Parathyroid adenoma (tissue), 2 donors: Measurements from ENCODE around the gene C2orf42.
A peak's percentile ranks its signal among the peaks of the same experiment; 100 is the strongest.
"Not testable (repeated sequence)": the region's sequence is repeated elsewhere in the genome, so short reads cannot be mapped to it uniquely, and the experiment has no call there.

Experiments used
- H2AFZ ChIP-seq: fragments of 300-600 bp; sonication (generic); one replicate; pipeline ENCODE4 v1.7.0; 2017; ENCODE audit warnings: antibody characterized with exemption, mild to moderate bottlenecking
- H3K27ac ChIP-seq: fragments of 300-600 bp; sonication (generic); one replicate; pipeline ENCODE4 v1.7.0; 2017
- H3K27me3 ChIP-seq: fragments of 300-600 bp; sonication (generic); one replicate; pipeline ENCODE4 v1.7.0; 2017; ENCODE audit warnings: low read length; ENCODE audit not compliant: control insufficient read depth, insufficient read depth
- H3K36me3 ChIP-seq: fragments of 300-600 bp; sonication (generic); one replicate; pipeline ENCODE4 v1.7.0; 2017; ENCODE audit warnings: low read length; ENCODE audit not compliant: control insufficient read depth, insufficient read depth
- H3K4me1 ChIP-seq: fragments of 300-600 bp; sonication (generic); one replicate; pipeline ENCODE4 v1.7.0; 2017; ENCODE audit warnings: control low read depth
- H3K4me2 ChIP-seq: fragments of 300-600 bp; sonication (generic); one replicate; pipeline ENCODE4 v1.7.0; 2017; ENCODE audit warnings: low read length
- H3K4me3 ChIP-seq: fragments of 300-600 bp; sonication (generic); one replicate; pipeline ENCODE4 v1.7.0; 2017; ENCODE audit warnings: low read depth, low read length
- H3K79me2 ChIP-seq: fragments of 300-600 bp; sonication (generic); one replicate; pipeline ENCODE4 v1.7.0; 2017; ENCODE audit warnings: control low read depth
- H3K9ac ChIP-seq: fragments of 300-600 bp; sonication (generic); one replicate; pipeline ENCODE4 v1.7.0; 2017; ENCODE audit warnings: mild to moderate bottlenecking
- H3K9me3 ChIP-seq: fragments of 300-600 bp; sonication (generic); one replicate; pipeline ENCODE4 v1.7.0; 2017; ENCODE audit warnings: low read length; ENCODE audit not compliant: control insufficient read depth
- CTCF ChIP-seq: fragments of 300-600 bp; sonication (generic); IDR thresholded peaks from one replicate; pipeline ENCODE4 v1.7.0; 2017; ENCODE audit warnings: antibody characterized with exemption, mild to moderate bottlenecking
- donor health status: primary hyperparathyroidism.

Gene C2orf42

GRCh38 chr2:70103531-70104061, 87.2 kb downstream of the C2orf42 start:
- Histone ChIP-seq H3K27ac (no peak overlapping the region), H3K9ac (no peak overlapping the region), H2AFZ (peak overlapping the region; percentile 68), H3K79me2 (no peaks in the 10 kb centered on the region), H3K9me3 (no peaks in the 10 kb centered on the region), H3K27me3 (no peaks in the 10 kb centered on the region), H3K4me1 (peaks cover 9% of the 10 kb centered on the region), H3K36me3 (no peaks in the 10 kb centered on the region), H3K4me3 (no peak overlapping the region), H3K4me2 (no peak overlapping the region)
- no peak for TF ChIP-seq CTCF

- not testable (repeated sequence) for H2AFZ ChIP-seq, H3K9ac ChIP-seq, H3K27me3 ChIP-seq, H3K4me2 ChIP-seq, H3K9me3 ChIP-seq, H3K79me2 ChIP-seq, H3K4me1 ChIP-seq, H3K4me3 ChIP-seq, H3K36me3 ChIP-seq, H3K27ac ChIP-seq
Measured at GRCh38 chr2:70102323-70102905, 88.4 kb downstream of the C2orf42 start.

GRCh38 chr2:70101686-70102085, 89.1 kb downstream of the C2orf42 start:
- not testable (repeated sequence) for H3K27ac ChIP-seq, H3K27me3 ChIP-seq, H3K4me1 ChIP-seq, H3K9ac ChIP-seq, H3K79me2 ChIP-seq, H3K9me3 ChIP-seq, H2AFZ ChIP-seq, H3K4me3 ChIP-seq, H3K4me2 ChIP-seq, H3K36me3 ChIP-seq

GRCh38 chr2:70101174-70101573, 89.6 kb downstream of the C2orf42 start:
- Histone ChIP-seq H3K4me2 (no peak overlapping the region), H3K9me3 (no peaks in the 10 kb centered on the region), H3K27ac (no peak overlapping the region), H3K27me3 (no peaks in the 10 kb centered on the region), H3K4me3 (no peak overlapping the region), H3K9ac (no peak overlapping the region), H2AFZ (no peak overlapping the region), H3K36me3 (no peaks in the 10 kb centered on the region), H3K4me1 (peaks cover 3% of the 10 kb centered on the region), H3K79me2 (no peaks in the 10 kb centered on the region)
- no peak for TF ChIP-seq CTCF
